ENCODE results near the gene GAB2. TPM values are rescaled to one million over a fixed set of nuclear protein-coding genes. Genes with fewer than 3 reads are reported as not detected.
A peak's percentile ranks its signal among the peaks of the same experiment; 100 is the strongest.

The GAB2 gene
- polyA plus RNA-seq, 2 of the 4 experiments (the other 2 are of a cell fraction): 2.8 to 4.7 TPM

GRCh38 chr11:78397398-78397797, 20.2 kb downstream of the GAB2 start:
- Histone ChIP-seq H3K4me2 (no peak overlapping the region), H3K4me3 (no peak overlapping the region), H3K9me3 (no peaks in the 10 kb centered on the region), H3K27ac (no peak overlapping the region), H3K4me1 (no peaks in the 10 kb centered on the region)
- ChIA-PET CTCF (interaction anchor here (1.1 to 1.5 kb wide), 2 partner anchors 39 to 168 kb away, joined by 3 read pairs; no protein-coding TSS in a partner anchor), POLR2A (no interaction called here)
- TF ChIP-seq RAD21 (conservative IDR thresholded peaks at IDR 0.05 in 1 of 2, IDR thresholded peaks at IDR 0.05 in 1 of 2) (no peak), MAX (IDR thresholded peaks at IDR 0.05) (no peak), FOXS1 (CRISPR knock-in tag; IDR thresholded peaks at IDR 0.05) (no peak), E2F6 (IDR thresholded peaks at IDR 0.05; ENCODE audit: borderline replicate concordance, low read depth) (no peak), CHD2 (IDR thresholded peaks at IDR 0.05; ENCODE audit: low read length, partially characterized antibody) (no peak), ZC3H11A (IDR thresholded peaks at IDR 0.05) (no peak), POLR2A (IDR thresholded peaks at IDR 0.05; ENCODE audit: low read length) (no peak), ZSCAN20 (CRISPR knock-in tag; IDR thresholded peaks at IDR 0.05) (no peak), ESRRA (IDR thresholded peaks at IDR 0.05; ENCODE audit: borderline replicate concordance, low read length) (no peak), ZNF302 (CRISPR knock-in tag; IDR thresholded peaks at IDR 0.05) (no peak), EHMT2 (IDR thresholded peaks at IDR 0.05; ENCODE audit: low read depth) (no peak), REST (IDR thresholded peaks at IDR 0.05) (no peak), MYC (IDR thresholded peaks at IDR 0.05; ENCODE audit: borderline replicate concordance, low read length) (no peak), HOXB5 (CRISPR knock-in tag; IDR thresholded peaks at IDR 0.05) (no peak), EP300 (IDR thresholded peaks at IDR 0.05) (no peak), ATOH8 (CRISPR knock-in tag; IDR thresholded peaks at IDR 0.05; ENCODE audit: low read depth) (no peak), CBX2 (IDR thresholded peaks at IDR 0.05; ENCODE audit: borderline replicate concordance, low read depth) (no peak), JUN (IDR thresholded peaks at IDR 0.05) (no peak)
- TF ChIP-seq, protein P1, sequence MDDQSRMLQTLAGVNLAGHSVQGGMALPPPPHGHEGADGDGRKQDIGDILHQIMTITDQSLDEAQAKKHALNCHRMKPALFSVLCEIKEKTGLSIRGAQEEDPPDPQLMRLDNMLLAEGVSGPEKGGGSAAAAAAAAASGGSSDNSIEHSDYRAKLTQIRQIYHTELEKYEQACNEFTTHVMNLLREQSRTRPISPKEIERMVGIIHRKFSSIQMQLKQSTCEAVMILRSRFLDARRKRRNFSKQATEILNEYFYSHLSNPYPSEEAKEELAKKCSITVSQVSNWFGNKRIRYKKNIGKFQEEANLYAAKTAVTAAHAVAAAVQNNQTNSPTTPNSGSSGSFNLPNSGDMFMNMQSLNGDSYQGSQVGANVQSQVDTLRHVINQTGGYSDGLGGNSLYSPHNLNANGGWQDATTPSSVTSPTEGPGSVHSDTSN (IDR thresholded peaks at IDR 0.05): no peak
- TF ChIP-seq, protein P2, sequence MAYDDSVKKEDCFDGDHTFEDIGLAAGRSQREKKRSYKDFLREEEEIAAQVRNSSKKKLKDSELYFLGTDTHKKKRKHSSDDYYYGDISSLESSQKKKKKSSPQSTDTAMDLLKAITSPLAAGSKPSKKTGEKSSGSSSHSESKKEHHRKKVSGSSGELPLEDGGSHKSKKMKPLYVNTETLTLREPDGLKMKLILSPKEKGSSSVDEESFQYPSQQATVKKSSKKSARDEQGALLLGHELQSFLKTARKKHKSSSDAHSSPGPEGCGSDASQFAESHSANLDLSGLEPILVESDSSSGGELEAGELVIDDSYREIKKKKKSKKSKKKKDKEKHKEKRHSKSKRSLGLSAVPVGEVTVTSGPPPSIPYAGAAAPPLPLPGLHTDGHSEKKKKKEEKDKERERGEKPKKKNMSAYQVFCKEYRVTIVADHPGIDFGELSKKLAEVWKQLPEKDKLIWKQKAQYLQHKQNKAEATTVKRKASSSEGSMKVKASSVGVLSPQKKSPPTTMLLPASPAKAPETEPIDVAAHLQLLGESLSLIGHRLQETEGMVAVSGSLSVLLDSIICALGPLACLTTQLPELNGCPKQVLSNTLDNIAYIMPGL (CRISPR knock-in tag; IDR thresholded peaks at IDR 0.05; ENCODE audit: borderline replicate concordance): no peak
- no peak for FAIRE-seq
- 0 out of 6 replicates have a peak, but pooled peaks of 1 of the 2 experiments have one; percentile 12 for ATAC-seq
- DNase-seq (ENCODE audit: low read depth in 1 of 2, low spot score in 1 of 2): no peak
- WGBS (ENCODE audit: missing lambda C conversion rate): 91% methylated on average over 3 of the region's 3 CpGs
